BLaER1 (cell line): ENCODE data around the gene HDDC3.
A peak's percentile ranks its signal among the peaks of the same experiment; 100 is the strongest.

Source experiments
- H3K27ac ChIP-seq: shearing (Covaris generic); formaldehyde crosslinking; 2 replicates; pipeline ENCODE4 v1.8.1; 2022
- H3K27me3 ChIP-seq: shearing (Covaris generic); formaldehyde crosslinking; 2 replicates; pipeline ENCODE4 v1.8.1; 2022
- H3K36me3 ChIP-seq: shearing (Covaris generic); formaldehyde crosslinking; 2 replicates; pipeline ENCODE4 v1.8.1; 2022
- H3K4me1 ChIP-seq: shearing (Covaris generic); formaldehyde crosslinking; 2 replicates; pipeline ENCODE4 v1.8.1; 2022
- H3K4me2 ChIP-seq: shearing (Covaris generic); formaldehyde crosslinking; 2 replicates; pipeline ENCODE4 v1.8.1; 2022
- H3K4me3 ChIP-seq: shearing (Covaris generic); formaldehyde crosslinking; 2 replicates; pipeline ENCODE4 v1.8.1; 2022
- H3K9ac ChIP-seq: shearing (Covaris generic); formaldehyde crosslinking; 2 replicates; pipeline ENCODE4 v1.8.1; 2022
- H3K9me3 ChIP-seq: shearing (Covaris generic); formaldehyde crosslinking; 2 replicates; pipeline ENCODE4 v1.8.1; 2022
- H4K20me1 ChIP-seq: shearing (Covaris generic); formaldehyde crosslinking; 2 replicates; pipeline ENCODE4 v1.8.1; 2022
- Cebpa-rat ChIP-seq: shearing (Covaris generic); IDR thresholded peaks from 2 replicates; pipeline ENCODE4 v1.8.1; 2022

Gene HDDC3

GRCh38 chr15:90918835-90919234, 13.5 kb downstream of the HDDC3 start:
- H3K4me2 ChIP-seq = no peak overlapping the region
- H3K36me3 ChIP-seq = peaks cover 98% of the 10 kb centered on the region
- no peak for TF ChIP-seq Cebpa-rat
- no peak overlapping the region for H3K27ac ChIP-seq
- H3K9me3 ChIP-seq = no peaks in the 10 kb centered on the region
- H3K4me3 ChIP-seq = no peak overlapping the region
- no peaks in the 10 kb centered on the region for H3K27me3 ChIP-seq
- peaks cover 25% of the 10 kb centered on the region for H3K4me1 ChIP-seq
- H3K9ac ChIP-seq = no peak overlapping the region
- no peaks in the 10 kb centered on the region for H4K20me1 ChIP-seq

DNA sequence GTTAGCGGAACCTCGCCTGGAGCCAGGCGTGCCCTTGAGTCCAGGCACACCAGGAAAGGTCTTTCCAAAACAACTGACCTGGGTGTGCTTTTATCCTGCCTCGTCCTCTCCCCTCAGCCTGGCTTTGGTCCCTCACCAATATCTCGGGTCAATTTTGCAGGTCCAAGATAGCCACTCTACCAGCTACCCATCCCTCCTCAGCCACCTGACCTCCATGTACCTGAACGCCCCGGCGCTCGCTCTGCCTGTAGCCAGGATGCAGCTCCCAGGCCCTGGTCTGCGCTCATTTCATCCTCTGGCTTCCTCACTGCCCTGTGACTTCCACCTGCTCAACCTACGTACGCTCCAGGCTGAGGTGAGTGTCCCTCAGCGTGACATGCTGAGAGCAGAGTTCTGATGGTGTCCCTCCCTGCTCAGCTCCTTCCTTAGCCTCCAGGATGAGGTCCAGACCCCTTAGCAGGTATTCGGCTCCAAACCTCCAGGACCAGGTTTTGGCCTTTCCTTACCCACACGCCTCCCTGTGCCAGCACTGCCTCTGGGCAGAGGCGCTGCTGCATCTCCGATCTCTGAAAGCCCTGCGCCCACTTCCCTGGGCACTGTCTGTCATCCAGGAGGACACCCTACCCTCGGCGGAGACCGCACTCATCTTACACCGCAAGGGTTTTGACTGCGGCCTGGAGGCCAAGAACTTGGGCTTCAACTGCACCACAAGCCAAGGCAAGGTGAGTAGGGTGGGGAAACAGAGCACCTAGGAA, 14.1 kb downstream of the HDDC3 start:
- Histone ChIP-seq H3K4me1 (peaks cover 25% of the 10 kb centered on the region), H3K4me3 (no peak overlapping the region), H4K20me1 (no peaks in the 10 kb centered on the region), H3K27ac (no peak overlapping the region), H3K9ac (no peak overlapping the region), H3K9me3 (no peaks in the 10 kb centered on the region), H3K27me3 (no peaks in the 10 kb centered on the region), H3K4me2 (no peak overlapping the region), H3K36me3 (peaks cover 100% of the 10 kb centered on the region)
- no peak for TF ChIP-seq Cebpa-rat

GRCh38 chr15:90917569-90917968, 14.8 kb downstream of the HDDC3 start:
- TF ChIP-seq Cebpa-rat = no peak

DNA sequence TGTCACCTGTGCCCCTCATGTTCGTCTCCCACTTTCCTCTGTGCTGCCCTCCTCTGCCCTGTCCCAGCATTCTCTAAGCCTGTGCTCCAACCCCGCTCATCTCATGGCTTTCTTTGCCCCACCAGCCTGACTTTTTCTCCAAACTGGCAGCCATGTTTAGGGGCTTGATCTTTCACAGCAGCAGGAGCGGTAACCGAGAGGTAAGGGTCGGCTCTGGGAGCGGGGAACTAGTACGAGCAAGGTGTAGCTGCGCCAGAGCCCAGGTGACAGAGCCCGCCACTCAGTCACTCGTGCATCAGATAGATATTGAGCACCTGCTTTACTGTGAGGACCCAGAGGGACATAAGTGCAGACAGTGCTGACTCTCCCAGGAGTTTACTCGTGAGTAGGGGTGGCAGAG, 15.9 kb downstream of the HDDC3 start:
- TF ChIP-seq Cebpa-rat = no peak

More at GRCh38 chr15:90917569-90917968, 14.8 kb downstream of the HDDC3 start:
- H3K27ac ChIP-seq = no peak overlapping the region
- H3K9ac ChIP-seq = no peak overlapping the region
- peaks cover 25% of the 10 kb centered on the region for H3K4me1 ChIP-seq
- H3K9me3 ChIP-seq = no peaks in the 10 kb centered on the region
- no peaks in the 10 kb centered on the region for H3K27me3 ChIP-seq
- no peaks in the 10 kb centered on the region for H4K20me1 ChIP-seq
- no peak overlapping the region for H3K4me3 ChIP-seq
- H3K4me2 ChIP-seq = no peak overlapping the region
- H3K36me3 ChIP-seq = peaks cover 100% of the 10 kb centered on the region

GRCh38 chr15:90915808-90916440, 16.4 kb downstream of the HDDC3 start:
- H3K9ac ChIP-seq = peak overlapping the region; percentile 39
- TF ChIP-seq Cebpa-rat = no peak
- peaks cover 100% of the 10 kb centered on the region for H3K36me3 ChIP-seq
- H3K27me3 ChIP-seq = no peaks in the 10 kb centered on the region
- H3K9me3 ChIP-seq = no peaks in the 10 kb centered on the region
- H3K4me3 ChIP-seq = no peak overlapping the region
- H3K4me2 ChIP-seq = peak overlapping the region; percentile 68
- H3K4me1 ChIP-seq = peaks cover 25% of the 10 kb centered on the region
- peak overlapping the region; percentile 74 for H3K27ac ChIP-seq
- no peaks in the 10 kb centered on the region for H4K20me1 ChIP-seq

More for the DNA sequence above, 15.9 kb downstream of the HDDC3 start:
- Histone ChIP-seq H3K36me3 (peaks cover 100% of the 10 kb centered on the region), H3K4me2 (no peak overlapping the region), H3K4me1 (peaks cover 25% of the 10 kb centered on the region), H3K27ac (peak overlapping the region; percentile 74), H3K9ac (no peak overlapping the region), H4K20me1 (no peaks in the 10 kb centered on the region), H3K4me3 (no peak overlapping the region), H3K9me3 (no peaks in the 10 kb centered on the region), H3K27me3 (no peaks in the 10 kb centered on the region)

- Histone ChIP-seq H3K9me3 (no peaks in the 10 kb centered on the region), H3K4me3 (no peak overlapping the region), H3K27me3 (no peaks in the 10 kb centered on the region), H3K4me1 (peaks cover 25% of the 10 kb centered on the region), H3K9ac (peak overlapping the region; percentile 39), H3K27ac (peak overlapping the region; percentile 74), H3K36me3 (peaks cover 100% of the 10 kb centered on the region), H3K4me2 (peak overlapping the region; percentile 68), H4K20me1 (no peaks in the 10 kb centered on the region)
- TF ChIP-seq Cebpa-rat = no peak
Measured at GRCh38 chr15:90915216-90915807, 17.0 kb downstream of the HDDC3 start.

DNA sequence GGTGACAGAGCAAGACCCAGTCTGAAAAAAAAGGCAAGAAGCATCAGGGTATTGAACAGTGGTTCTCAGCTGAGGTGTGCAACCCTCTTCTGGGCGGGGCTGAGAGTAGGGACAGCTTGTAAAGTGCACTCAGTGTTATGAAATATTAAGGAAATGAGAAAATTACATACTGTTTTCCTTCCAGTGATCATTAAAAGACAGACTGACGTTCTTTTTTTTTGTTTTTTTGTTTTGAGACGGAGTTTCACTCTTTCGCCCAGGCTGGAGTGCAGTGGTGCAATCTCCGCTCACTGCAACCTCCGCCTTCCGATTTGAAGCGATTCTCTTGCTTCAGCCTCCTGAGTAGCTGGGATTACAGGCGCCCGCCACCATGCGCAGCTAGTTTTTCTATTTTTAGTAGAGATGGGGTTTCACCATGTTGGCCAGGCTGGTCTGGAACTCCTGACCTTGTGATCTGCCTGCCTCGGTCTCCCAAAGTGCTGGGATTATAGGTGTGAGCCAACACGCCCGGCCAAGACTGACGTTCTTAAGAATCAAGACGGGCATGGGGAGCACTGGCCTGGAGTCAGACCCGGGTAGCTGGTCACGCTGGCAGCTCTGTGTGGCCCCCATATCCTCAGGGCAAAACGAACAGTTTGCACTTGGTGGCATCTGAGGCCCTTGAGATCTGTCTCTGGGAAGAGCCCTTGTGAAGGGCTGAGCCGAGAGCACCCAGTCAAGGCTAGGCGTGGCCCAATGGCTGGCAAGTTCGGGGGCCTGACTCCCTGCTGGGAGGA, 17.9 kb downstream of the HDDC3 start:
- peak overlapping the region; percentile 74 for H3K27ac ChIP-seq
- no peak for TF ChIP-seq Cebpa-rat
- no peak overlapping the region for H3K4me3 ChIP-seq

DNA sequence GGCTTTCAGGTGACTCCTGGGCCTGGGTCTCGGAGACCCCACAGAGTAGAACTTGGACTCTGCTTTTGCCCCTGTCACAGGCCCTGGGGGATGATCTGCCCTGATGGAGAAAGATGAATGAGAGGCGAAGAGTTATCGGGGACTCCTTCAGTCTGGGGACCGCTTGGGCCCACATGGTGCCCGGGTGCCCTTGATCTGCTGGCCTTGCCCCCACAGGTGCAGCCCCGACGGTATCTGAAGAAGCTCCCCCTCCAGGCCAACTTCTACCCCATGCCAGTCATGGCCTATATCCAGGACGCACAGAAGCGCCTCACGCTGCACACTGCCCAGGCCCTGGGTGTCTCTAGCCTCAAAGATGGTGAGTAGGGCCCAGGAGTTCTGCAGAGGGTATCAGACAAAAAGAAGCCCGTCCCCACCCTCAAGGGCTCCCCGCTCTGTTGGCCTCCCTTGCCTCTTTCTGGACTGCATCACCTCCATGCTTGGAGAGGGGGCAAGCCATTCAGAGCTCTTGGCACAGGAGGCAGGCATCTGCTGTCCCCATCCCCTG, 18.9 kb downstream of the HDDC3 start:
- peaks cover 100% of the 10 kb centered on the region for H3K36me3 ChIP-seq
- H3K4me1 ChIP-seq = peaks cover 31% of the 10 kb centered on the region
- H3K9ac ChIP-seq = no peak overlapping the region
- 0 out of 2 replicates have a peak, but pooled peaks cover 5% of the 10 kb centered on the region for H4K20me1 ChIP-seq
- H3K4me3 ChIP-seq = no peak overlapping the region
- no peak for TF ChIP-seq Cebpa-rat
- no peaks in the 10 kb centered on the region for H3K9me3 ChIP-seq
- H3K4me2 ChIP-seq = no peak overlapping the region
- no peak overlapping the region for H3K27ac ChIP-seq
- H3K27me3 ChIP-seq = no peaks in the 10 kb centered on the region

More for the DNA sequence above, 17.9 kb downstream of the HDDC3 start:
- peaks cover 26% of the 10 kb centered on the region for H3K4me1 ChIP-seq
- H3K9me3 ChIP-seq = no peaks in the 10 kb centered on the region
- no peaks in the 10 kb centered on the region for H4K20me1 ChIP-seq
- H3K4me2 ChIP-seq = peak overlapping the region; percentile 68
- no peaks in the 10 kb centered on the region for H3K27me3 ChIP-seq
- peaks cover 100% of the 10 kb centered on the region for H3K36me3 ChIP-seq
- H3K9ac ChIP-seq = peak overlapping the region; percentile 39; the same call in 1 of the 2 replicates

DNA sequence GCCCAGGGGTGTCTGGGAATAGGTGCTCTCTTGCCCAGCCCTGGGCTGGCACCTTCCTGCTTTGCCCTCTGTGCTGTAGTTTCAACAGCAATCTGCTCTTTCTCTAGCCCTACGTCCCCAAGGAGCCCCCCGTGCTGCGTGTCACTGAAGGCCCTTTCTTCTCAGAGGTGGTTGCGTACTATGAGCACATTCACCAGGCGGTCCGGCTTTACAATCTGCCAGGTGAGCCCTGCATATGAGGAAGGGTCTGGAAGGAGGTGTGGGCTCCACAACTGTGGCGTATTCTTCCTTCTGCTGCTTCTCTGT, 19.6 kb downstream of the HDDC3 start:
- Histone ChIP-seq H3K9me3 (no peaks in the 10 kb centered on the region), H3K27me3 (no peaks in the 10 kb centered on the region), H3K27ac (no peak overlapping the region), H4K20me1 (0 out of 2 replicates have a peak, but pooled peaks cover 5% of the 10 kb centered on the region), H3K4me1 (peaks cover 31% of the 10 kb centered on the region), H3K9ac (no peak overlapping the region), H3K36me3 (peaks cover 100% of the 10 kb centered on the region), H3K4me3 (no peak overlapping the region), H3K4me2 (no peak overlapping the region)
- TF ChIP-seq Cebpa-rat = no peak
